GM21723 (cell line): ENCODE data around the gene PSMD2.
A peak's percentile ranks its signal among the peaks of the same experiment; 100 is the strongest.

Experiments
- ATAC-seq: cut with Tn5 transposase; IDR thresholded peaks from one replicate; pipeline ENCODE4 v1.9.1; 2021; ENCODE audit warnings: mild to moderate bottlenecking, moderate library complexity; ENCODE audit not compliant: unreplicated experiment

Gene PSMD2

GRCh38 chr3:184354121-184354728 is 55.2 kb downstream of the PSMD2 start:
- ATAC-seq, result peak; percentile 55

DNA sequence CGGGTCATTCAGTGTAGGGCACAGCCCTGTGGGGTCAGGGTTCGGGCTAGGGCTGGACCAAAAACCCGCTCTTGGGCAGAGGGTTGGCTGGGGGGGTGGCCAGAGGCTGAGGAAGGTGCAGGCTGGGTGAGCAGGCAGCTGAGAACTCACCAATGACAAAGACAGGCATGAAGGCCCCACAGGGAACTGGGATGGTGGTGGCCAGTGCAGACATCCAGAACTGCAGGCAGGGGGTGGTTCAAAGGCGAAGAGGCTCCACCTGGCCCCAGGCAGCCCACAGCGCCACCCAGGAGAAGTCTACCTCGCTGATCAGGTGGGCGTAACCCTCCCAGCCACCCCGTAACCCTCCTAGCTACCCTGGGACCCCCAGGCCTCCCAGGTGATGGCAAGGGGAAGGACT is 55.7 kb downstream of the PSMD2 start:
- no peak for ATAC-seq

DNA sequence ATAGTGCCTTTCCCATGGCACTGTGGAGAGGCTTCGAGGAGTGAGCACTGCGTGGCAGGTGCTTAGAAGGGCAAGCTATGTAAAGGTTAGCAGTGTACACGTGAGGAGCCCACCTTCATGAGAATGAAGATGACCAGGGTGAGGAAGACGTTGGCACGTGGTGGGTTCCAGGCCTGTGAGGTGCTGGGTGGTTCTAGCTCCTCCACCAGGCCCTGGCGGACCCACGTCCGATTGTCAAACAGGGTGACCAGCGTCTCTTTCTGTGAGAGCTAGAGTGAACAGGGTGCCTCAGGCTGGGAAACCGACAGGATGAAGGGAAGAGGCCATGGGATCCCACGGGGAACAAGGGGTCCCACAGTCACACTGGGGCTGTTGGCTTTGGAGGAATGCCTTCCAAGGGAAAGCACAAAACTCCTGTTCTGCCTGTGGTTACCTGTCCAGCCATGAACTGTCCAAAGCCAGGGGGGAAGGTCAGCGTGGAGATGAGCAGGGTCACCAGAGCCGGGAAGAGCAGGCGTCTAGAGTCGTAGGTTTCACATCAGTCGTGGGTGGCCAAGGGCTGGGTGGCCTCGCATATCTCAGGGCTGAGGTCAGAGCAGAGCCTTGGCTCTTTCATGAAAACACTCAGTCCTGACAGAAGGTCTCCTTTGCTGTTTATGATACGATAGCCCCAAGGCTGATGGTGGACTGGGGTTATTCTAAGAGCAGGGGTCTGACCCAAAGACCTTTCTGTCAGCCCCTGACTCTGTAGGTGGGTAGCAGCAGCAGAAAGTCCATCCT is 56.4 kb downstream of the PSMD2 start:
- ATAC-seq, result no peak

- no peak for ATAC-seq
These were observed 58.4 kb downstream of the PSMD2 start for GRCh38 chr3:184357248-184358123.

DNA sequence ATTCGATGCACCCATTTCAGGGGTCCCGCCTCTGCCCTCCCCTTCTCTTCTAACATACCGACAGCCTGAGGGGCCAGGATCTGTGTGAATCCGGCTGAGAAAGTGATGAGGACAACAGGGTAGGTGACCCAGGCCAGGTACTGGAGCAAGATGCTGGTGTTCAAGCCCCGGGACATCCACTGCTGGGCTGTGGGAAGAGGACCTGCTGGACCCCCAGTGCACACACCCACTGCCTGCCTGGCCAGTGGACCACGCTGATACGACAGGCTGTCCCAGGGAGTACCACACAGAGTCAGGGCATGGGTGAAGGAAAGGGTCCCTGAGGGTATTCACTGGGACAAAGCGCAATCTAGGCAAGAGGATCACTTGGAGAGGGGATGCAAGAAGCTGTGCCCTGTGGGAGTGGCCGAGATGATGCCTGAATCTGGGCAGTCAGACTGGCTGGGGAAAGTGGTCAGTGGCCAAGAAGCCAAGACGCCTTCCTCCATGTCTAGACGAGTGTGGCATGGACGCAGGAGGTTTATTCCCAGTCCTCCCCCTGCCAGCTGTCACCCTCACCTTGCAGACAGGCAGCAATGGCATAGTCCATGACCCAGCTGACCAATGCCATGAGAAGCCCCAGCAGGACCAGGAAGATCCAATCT is 59.2 kb downstream of the PSMD2 start:
- ATAC-seq, result no peak
